HL-60/S4 treated with phorbol 12-myristate 13-acetate at 8.2 ng/mL for 4 days and 3 days (cell line): ENCODE data around the gene ZBTB40.

Experiments used
- in situ Hi-C: fragments of 300-500 bp; cut with MboI; formaldehyde crosslinking; loops from 2 replicates; pipeline ENCODE4 v1.15.0; 2022; ENCODE audit warnings: low sequenced_read_pairs

ZBTB40 gene

DNA sequence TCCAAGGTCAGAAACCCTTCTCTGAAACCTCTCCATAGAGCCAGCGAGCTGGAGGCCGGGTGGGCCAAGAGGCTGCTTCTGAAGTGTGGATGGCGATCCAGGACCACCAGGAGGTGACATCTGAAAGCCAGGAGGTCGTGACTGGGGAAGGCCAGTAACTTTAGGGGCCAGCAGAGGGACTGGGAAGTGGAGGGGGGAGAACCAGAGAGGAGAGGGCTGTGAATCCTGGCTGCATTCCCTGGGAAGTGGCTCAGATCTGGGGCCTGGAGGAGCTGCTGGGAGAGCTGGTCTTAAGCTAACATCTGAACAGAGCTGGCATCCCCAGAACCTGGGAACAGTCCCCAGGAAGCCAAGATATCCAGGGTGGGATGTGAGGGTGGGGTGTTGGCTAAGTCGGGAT, 100.4 kb downstream of the ZBTB40 start:
- in situ Hi-C loops, result no loop called here

DNA sequence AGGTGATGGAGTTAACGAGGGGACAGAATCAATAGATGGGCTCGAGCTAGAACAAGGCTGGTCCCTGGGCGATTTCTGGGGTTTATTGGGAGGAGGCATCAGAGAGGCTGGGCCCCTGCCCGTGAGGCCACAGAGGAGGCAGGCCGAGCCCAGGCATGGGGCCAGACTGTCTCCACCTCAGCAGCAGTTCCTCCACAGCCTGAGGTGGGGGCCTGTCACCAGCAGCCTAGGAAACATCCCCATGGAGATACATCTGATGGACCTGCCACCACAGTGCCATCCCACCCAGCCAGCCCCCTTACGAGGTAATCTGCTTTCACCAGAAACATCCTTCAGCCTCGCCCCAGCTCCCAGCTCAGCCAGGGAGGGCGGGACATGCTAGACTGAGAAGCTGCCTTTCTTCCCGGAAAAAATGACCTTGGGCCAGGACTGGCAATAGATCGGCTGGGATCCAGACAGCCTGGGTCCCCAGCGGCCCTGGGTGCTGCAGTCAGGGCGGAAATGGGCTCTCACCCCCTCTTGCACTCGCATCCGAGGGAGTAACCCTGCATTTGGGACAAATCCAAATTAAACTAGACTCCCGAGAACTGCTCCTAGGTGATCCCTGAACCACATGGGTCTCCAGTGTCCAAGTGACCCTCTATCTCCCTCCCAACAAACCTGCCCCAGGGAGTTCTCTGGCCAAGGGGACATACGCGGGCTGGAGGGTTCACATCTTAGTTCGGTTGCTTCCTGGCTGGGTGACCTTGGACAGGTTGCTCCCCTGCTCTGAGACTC, 101.6 kb downstream of the ZBTB40 start:
- in situ Hi-C loops, result no loop called here

DNA sequence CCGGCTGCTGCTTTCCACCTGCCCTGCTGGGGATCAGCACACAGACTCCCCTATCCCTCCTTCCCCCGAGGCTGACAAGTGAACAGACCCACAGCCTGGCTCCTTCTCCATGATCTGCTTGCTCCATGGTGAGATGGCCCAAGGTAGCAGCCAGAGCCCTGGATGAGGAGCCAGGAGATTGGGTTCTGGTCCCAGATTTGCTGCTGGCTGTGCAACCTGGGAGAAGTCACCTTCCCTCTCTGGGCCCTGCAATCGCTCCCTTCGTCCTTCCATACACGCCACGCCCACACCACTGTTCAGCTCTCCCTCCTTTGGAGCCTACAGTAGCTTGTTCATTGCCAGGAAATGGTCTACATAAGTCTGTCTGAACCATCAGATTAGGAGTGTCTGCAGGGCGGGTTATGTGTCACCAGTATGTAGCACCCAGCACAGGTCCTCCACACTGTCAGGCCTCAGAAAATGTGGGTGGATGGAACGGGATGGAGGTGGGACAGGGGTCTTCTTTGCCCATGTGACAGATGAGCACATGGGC, 102.4 kb downstream of the ZBTB40 start:
- in situ Hi-C loops, result no loop called here

DNA sequence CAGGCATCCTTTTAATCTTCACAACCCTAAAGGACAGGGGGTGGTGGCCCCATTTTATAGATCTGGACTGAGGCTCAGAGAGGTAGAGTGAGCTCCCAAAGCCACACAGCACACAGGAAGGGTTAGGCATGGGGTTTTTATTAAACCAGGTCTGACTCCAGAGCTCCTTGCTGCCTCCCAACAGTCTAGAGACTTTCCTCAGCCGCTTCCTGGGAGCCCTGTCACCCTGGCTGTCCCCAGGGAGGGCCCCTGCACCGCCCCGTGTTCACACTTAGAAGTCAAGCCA, 103.7 kb downstream of the ZBTB40 start:
- in situ Hi-C loops, result no loop called here

DNA sequence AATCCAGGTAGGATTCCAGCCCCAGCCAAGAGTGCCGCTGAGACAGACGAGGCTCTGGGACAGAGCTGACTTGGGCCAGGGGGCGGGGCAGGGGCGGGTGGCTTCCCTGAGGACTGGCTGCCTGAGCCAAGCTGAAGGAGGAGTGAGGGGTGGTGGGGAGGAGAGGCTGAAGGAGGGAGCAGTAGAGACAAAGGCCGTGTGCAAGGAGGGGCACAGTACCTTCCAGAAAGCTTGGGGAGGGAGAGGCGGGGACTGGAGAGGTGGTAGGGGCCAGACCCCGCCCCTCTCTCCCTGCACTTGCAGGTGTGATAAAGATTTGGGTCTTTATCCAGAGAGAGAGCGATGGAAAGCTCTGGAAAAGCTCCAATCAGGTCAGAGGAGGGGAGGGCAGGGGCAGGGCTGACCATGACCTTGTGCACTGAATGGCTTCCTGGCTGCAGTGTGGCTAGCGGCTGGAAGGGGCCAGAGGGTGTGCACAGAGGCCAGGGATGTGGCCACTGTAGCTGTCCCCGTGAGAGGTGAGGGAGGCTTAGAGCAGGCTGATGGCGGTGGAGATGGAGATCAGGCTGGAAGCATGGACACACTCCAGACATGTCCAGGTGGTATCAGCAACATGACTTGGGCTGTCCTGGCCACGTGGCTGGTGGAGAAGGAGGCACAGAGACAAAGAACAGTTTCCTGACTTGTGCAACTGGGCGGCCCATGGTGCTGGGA, 104.9 kb downstream of the ZBTB40 start:
- in situ Hi-C loops, result no loop called here

DNA sequence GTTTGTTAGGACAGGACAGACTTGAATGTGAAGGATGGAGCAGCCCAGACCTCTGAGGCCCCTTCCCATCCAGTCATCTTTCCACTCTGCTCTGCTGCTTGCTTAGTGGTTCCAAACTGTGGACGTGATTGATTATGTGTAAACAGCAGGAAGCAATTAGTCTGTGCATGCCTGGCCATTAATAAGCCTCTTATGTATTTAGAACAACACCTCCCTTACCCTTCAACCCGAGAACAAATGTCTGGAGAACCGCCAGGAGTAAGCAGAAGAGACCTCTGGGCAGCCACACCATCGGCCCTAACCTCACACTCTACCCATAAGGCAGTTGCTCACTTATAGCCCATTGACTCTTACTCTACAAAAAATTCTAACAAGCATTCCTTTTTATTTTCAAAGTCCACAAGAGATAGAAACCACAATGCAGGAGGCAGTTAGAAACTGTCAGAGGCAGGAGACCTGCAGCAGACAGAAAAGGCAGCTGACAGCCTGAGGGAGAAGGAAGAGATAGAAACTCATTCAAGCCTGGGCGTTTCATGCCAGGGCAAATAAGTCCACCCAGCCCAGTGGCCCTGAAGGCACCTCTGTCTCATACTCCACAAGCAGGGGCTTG, 105.8 kb downstream of the ZBTB40 start:
- in situ Hi-C loops, result no loop called here

DNA sequence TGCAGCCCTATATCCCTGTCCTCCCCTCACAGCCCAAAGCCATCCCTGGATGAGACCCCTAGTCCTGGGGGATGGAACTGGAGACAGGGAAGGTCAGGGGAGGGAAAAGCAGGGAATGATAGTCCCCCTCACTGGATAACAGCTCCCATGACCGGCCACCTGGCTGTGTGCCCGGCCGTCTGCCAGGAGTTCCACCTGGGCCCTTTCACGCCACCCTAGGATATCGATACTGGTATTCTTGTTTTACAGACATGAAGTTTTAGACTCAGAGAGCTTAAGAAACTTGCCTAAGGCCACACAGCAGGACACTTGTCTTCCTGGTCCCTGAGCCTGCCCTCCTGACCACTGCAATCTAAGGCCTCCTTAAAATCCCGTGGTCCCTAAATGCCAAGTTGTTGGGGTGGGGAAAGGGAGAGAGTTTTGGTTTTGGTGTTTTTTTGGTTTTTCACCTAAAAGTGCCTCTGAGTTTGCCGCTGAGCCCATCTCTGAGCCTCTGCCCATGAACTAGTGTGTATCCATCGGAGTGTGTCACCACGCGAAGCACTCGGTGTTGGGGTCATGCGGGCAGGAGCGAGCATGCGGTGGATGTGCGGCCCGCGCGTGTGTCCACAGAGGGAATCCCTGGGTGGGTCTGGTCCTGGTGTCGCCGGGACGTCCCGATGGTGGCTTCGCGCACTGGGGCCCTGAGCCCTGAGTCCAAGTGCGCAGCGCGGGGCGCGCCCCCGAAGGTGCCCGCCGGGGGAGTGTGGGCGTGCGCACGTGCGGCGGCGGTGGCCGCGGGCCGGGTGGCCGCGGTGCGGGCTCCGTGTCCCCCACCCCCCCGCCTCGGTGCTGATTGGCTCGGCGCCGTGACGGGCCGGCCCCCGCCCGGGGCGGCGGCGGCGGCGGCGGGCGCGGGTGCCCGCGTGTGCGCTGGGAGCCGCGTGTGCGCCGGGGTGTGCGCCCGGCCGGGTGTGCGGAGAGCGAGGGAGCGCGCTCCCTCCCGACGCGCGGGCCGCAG, 111.2 kb downstream of the ZBTB40 start, which contains the start of gene EPHA8:
TSS of gene EPHA8 (plus strand) at position 906 of the 1,000 bp plus-strand sequence. CDS start 147 bp downstream, outside the sequence.
- in situ Hi-C loops, result no loop called here

DNA sequence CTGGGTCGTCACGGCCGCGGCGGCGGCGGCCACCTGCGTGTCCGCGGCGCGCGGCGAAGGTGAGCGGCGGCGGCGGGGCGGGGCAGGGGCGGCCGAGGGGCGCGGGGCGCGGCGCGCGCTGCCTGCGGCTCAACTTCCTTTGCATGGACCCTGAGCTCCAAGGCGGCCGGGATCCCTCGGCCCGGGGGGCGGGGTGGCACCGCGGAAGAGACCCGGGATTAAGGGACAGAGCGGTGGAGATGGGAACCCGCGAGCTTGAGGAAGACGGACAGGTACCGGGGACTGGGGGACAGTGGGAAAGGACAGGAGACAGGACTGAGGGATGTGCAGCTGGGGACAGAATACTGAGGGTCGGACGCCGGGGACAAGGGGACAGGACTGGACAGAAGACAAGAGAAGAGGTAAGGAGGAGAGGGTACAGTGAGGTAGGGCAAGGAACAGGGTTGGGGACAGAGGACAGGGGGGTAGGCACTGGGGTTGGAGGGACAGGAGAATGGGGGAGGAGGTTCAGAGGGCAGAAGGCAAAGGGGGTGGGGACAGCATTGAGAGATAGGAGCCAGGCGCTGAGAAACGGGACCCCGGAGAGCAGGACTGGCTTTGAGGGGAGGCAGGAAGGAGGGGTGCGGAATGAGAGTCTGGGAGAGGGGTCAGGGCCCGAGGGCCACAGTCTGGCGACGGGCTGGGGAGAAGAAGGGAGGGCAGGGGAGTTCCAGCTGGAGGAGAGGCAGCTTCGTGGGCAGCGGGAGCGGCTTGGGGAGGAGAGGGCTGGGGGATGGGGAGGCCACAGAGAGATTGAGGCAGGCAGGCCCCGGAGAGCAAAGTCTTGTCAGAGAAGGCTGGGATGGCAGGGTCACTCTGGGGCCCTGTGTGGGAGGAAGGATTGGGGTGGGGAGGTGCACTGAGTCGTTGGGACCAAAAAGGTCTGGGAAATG, 112.3 kb downstream of the ZBTB40 start:
- in situ Hi-C loops, result no loop called here

DNA sequence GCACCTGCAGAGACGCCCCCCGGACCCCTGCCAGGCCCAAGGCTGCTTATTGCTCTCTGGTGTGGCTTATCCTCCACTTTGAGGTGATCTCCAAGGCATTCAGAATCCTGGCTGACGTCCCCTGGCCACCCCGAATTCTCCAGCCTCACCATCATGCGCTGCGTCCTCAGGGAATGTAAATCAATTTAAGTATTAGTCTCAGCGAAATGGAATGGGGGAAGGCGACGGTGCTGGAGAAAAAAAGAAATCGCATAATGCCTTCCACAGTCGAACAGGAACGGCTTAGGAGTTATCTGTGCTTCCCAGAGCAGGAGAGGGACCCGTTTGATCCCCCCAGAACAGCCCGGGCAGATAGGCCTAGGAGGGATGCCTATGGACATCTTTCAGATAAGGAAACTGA, 114.5 kb downstream of the ZBTB40 start:
- in situ Hi-C loops, result no loop called here

DNA sequence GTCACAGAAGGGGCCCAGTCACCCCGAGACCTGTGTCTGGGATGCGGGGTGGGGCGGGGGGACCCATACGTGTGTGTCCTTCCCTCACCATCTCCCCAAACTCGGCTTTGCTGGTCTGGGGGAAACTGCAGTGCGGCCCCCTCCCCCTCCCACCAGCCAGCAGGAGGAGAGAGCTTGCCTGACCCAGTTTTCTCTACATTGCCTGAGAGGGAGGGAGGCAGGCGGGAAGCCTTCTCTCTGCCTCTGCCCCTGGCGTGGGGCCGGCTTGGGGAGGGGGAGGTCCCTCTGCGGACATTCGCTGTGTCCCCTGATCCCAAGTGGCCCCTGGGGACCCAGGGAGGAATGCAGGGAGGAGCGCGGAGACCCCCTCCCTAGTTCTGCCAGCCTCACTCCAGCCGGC, 115.5 kb downstream of the ZBTB40 start:
- in situ Hi-C loops, result no loop called here

DNA sequence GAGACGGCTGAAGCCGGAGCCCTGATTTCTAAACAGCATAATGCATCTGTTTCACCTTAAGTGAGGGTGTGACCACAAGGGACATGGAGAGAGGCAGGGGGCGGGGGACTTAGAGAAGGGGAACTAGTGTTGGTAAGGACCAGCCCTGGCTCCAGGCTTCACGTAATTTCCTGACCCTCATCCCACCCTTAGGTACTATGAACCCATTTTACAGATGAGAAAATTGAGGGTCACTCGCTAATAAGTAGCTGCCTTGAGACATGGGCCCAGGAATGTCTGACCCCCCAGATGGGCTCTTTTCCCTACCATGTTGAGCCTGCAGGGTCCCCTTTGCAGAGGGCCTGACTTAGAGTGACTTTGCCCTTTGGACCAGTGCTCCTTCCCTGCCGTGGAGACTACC, 116.3 kb downstream of the ZBTB40 start:
- in situ Hi-C loops, result no loop called here

DNA sequence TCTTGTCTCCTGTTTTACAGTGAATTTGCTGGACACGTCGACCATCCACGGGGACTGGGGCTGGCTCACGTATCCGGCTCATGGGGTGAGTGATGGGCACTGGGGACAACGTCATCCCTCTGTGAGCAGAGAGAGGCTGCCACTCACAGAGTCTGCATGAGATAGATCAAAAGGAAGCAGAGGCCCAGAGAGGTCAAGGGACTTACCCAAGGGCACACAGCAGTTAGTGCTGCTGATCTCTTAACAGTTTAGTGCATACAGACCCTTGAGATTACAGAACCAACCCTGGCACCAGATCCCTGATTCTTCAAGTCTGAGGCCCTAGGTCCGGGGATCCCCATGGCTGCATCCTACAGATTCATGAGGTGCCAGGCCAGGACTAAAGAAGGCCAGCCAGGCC, 117.6 kb downstream of the ZBTB40 start:
- in situ Hi-C loops, result no loop called here

DNA sequence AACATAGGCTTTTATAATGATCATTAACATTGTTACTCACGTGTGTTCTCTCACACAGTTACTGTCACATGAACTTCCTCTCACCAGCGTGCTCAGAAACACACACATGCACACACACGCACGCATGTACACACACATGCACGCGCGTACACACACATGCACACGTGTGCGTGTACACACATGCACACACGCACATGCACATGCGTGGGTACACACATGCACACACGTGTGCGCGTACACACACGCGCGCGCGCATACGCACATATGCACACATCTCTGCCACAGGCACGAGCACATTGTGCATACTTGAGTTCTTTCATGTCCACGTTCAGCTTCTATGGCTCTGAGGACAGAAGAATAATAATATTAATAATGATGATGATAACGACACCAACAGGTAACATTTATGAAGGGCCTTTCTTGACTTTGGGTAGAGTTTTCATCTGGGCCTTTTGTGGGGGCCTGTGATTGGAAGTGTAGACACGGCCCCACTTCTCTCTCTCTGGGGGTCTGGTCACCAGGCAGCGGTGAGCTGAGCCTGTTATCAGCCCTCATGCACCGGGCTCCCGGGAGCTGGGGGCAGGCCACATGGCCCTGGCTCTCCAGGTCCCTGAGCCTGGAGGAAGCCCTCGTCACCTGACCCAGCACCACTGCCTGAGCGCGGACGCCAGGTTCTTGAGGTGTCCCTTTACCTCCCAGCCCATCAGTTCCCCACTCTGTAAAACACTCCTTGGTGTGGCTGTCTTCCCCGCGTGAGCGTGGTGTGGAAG, 118.7 kb downstream of the ZBTB40 start:
- in situ Hi-C loops, result no loop called here

DNA sequence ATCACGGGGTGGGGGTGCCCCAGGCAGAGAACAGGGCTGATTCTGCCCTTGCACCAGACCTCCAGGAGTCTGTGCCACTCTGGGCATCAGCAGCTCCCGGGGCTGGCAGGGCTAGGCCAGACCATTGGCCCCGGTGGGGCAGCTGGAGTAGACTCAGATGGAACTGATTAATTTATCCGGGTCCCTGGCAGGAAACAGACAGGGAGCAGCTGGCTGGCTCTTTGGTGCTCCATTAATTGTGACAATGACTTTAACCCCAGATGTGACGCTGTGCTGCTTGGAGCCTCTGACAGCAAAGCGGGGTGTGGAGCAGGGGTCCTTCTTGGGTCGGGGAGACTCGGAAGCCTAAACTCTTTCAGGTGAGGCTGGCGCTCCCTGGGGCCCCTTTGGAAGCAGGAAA, 121.2 kb downstream of the ZBTB40 start:
- in situ Hi-C loops, result no loop called here

DNA sequence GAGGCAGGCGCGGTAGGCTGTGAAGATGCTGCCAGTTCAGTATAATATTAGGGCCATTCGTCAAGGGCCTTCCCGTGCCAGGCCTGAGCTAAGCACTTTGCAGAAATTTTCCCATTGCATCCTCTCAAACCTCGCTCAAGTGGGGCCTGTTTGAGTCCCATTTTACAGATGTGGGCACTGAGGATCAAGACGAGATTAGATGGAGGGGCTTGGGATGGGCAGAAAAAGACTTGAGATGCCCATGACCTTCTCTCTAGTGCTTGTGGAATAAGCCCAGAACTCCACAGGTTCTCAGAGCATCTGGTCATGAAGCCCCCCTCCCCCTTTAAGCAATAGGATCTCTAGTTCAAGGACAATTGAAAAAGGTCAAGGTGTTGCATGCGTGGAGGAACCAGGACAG, 121.6 kb downstream of the ZBTB40 start:
- in situ Hi-C loops, result no loop called here

DNA sequence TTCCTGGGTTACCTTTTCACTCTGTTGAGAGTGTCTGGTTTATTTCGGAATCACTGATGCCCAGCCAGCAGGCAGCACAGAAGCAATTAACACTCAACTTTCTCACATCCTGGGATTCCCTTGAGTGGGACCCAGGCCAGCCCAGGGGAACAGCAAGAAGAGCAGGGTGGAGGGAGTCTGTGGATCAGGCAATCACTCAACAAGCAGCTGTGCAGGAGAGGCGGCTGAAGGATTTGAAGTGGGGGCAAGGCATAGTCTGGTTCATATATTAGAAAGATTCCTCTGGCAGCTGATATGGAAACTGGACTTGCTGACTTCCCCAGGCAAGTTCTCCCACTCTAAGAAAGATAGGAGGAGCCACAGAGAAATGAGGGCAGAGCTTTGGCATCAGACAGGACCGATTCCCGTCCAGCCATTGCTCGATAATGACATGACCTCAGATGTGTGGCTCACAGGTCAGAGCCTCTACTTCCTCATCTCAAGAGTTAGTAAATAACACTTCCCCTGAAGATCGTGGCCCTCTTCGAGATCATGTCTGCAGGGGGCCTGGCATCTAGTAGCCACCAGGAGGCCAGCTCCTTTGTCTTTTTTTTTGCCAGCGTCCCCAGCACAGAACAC, 124.0 kb downstream of the ZBTB40 start:
- in situ Hi-C loops, result no loop called here

DNA sequence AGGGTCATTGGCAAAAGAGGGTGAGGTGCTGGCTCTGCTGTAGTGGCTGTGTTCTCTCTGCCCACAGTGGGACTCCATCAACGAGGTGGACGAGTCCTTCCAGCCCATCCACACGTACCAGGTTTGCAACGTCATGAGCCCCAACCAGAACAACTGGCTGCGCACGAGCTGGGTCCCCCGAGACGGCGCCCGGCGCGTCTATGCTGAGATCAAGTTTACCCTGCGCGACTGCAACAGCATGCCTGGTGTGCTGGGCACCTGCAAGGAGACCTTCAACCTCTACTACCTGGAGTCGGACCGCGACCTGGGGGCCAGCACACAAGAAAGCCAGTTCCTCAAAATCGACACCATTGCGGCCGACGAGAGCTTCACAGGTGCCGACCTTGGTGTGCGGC, 124.5 kb downstream of the ZBTB40 start:
- in situ Hi-C loops, result no loop called here

DNA sequence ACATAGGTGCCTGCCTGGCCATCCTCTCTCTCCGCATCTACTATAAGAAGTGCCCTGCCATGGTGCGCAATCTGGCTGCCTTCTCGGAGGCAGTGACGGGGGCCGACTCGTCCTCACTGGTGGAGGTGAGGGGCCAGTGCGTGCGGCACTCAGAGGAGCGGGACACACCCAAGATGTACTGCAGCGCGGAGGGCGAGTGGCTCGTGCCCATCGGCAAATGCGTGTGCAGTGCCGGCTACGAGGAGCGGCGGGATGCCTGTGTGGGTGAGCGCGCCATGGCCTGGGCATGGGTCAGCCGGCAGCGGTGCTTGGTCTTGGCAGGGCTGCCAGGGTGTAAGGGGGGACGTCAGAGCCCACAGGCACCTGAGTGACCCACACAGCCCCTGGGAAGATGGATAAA, 125.0 kb downstream of the ZBTB40 start:
- in situ Hi-C loops, result no loop called here
